ENCODE data around the gene SWI5. TPM values are rescaled to one million over a fixed set of nuclear protein-coding genes. Genes with fewer than 3 reads are reported as not detected.

SWI5 gene
- polyA plus RNA-seq, 3 donors, result 14.4 to 18.0 (median 16.2) TPM

DNA sequence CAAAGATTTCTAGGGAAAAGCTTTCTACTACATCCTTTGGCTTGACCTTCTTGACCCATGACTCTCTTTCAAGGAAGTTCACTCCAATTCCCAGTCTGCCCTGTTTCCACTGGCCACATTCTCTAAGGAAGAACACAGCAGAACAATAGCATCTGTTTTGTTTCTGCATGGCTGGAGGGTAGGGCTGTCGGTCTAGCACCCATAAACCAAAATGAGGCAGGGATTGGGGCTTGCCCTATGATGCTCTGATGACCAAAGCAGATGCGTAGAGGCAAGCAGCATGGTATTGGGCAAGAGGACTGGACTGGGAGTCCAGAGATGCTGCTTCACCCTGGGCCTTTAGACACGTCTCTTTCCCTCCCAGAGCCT is 24.4 kb upstream of the SWI5 start:
- H3K4me2 ChIP-seq (replicated peaks; ENCODE audit: extremely low read depth, low read length, poor library complexity, severe bottlenecking), result no peak overlapping the region
- peak overlapping the region in 1 of 2 donors; percentile 17 for H3K4me3 Mint-ChIP-seq
- TF ChIP-seq, protein P1, sequence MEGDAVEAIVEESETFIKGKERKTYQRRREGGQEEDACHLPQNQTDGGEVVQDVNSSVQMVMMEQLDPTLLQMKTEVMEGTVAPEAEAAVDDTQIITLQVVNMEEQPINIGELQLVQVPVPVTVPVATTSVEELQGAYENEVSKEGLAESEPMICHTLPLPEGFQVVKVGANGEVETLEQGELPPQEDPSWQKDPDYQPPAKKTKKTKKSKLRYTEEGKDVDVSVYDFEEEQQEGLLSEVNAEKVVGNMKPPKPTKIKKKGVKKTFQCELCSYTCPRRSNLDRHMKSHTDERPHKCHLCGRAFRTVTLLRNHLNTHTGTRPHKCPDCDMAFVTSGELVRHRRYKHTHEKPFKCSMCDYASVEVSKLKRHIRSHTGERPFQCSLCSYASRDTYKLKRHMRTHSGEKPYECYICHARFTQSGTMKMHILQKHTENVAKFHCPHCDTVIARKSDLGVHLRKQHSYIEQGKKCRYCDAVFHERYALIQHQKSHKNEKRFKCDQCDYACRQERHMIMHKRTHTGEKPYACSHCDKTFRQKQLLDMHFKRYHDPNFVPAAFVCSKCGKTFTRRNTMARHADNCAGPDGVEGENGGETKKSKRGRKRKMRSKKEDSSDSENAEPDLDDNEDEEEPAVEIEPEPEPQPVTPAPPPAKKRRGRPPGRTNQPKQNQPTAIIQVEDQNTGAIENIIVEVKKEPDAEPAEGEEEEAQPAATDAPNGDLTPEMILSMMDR (IDR thresholded peaks at IDR 0.05), result no peak
- peaks cover 12 to 19% of the 10 kb centered on the region in 2 donors for H3K4me1 ChIP-seq (ENCODE audit: control insufficient read depth in 1 of 2, insufficient read depth in 2 of 2, low read length in 2 of 2)
- no peak for DNase-seq
- no peak overlapping the region for H2AFZ ChIP-seq (ENCODE audit: insufficient read depth, low read depth, low read length, poor library complexity, severe bottlenecking)
- H3K27me3 Mint-ChIP-seq (ENCODE audit: low read depth in 3 of 3), result peaks cover 19 to 30% (median 28%) of the 10 kb centered on the region in 3 donors
- H3K79me2 ChIP-seq (ENCODE audit: insufficient read depth, low read length), result no peaks in the 10 kb centered on the region
- no peak overlapping the region for H3K27ac ChIP-seq (ENCODE audit: low read depth in 1 of 2, low read length in 2 of 2)
- H3K9me3 ChIP-seq (replicated peaks in 1 of 2; ENCODE audit: control insufficient read depth in 1 of 2, insufficient read depth in 1 of 2, low read length in 2 of 2), result no peaks in the 10 kb centered on the region
- peaks cover under 1 to 10% of the 10 kb centered on the region in 2 donors for H3K36me3 Mint-ChIP-seq
- intact Hi-C loops (cut with micrococcal nuclease), result no loop called here
- peak overlapping the region in 2 of 7 donors; percentile 33 for H3K27ac Mint-ChIP-seq
- H3K9ac ChIP-seq (ENCODE audit: insufficient read depth, low read length, poor library complexity, severe bottlenecking), result no peak overlapping the region
- H3K36me3 ChIP-seq (replicated peaks in 1 of 2; ENCODE audit: control insufficient read depth in 1 of 2, insufficient read depth in 2 of 2, low read length in 2 of 2), result peaks cover 0 to under 1% of the 10 kb centered on the region in 2 donors
- no peak overlapping the region for H3K4me3 ChIP-seq (replicated peaks in 1 of 3; ENCODE audit: low read depth in 2 of 3, low read length in 3 of 3)
- H3K4me1 Mint-ChIP-seq, result peaks cover 16% of the 10 kb centered on the region
- H3K9me3 Mint-ChIP-seq, result peaks cover 0 to 3% (median 2%) of the 10 kb centered on the region in 7 donors
- peaks cover 0 to 13% of the 10 kb centered on the region in 2 donors for H3K27me3 ChIP-seq (ENCODE audit: control insufficient read depth in 2 of 2, insufficient read depth in 2 of 2, low read length in 2 of 2)
- H4K20me1 ChIP-seq (ENCODE audit: insufficient read depth, low read length), result no peaks in the 10 kb centered on the region
- WGBS (ENCODE audit: insufficient coverage), result 100% methylated on average over 1 of the region's 3 CpGs

DNA sequence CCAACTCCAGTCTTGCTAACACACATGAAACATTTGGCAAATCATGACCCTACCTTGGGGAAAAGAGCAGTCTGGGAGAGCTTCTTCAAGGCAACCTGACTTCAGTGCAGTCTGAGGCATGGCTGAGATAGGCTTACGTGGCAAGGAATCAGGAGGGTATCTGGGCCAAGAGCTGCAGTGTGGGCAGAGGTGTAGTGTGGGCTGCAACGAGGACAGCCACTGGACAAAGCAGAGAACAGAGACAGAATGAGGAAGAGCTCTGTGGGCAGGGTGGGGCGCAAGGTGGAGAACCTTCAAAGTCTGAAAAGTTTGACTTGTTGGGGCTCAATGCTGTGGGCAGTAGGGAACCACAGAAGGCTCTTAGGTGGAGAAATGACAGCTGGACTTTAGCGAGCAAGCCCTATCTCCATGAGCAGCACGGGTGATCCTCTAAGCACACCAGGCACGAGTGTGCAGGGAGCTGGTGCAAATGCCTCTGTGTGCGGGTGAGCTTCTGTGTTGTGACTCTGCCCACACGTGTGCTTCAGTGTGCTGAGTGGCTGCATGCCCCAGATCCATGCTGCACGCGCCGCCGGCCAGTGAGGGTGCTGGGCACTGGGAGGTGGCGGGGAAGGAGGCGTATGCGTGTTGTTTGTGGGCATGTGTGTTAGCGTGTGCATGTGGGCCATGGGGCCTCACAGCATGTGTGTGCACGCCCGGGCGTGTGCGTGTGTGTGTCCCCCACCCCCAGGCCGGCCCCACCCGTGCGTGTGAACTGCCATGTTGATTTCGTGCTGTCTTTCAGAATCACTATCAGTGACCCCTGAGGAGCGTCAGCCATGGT is 23.5 kb upstream of the SWI5 start:
- intact Hi-C loops (cut with micrococcal nuclease), result no loop called here

More for the DNA sequence above, 23.5 kb upstream of the SWI5 start:
- Histone ChIP-seq H3K27ac (ENCODE audit: low read depth in 1 of 2, low read length in 2 of 2) (no peak overlapping the region), H3K4me2 (replicated peaks; ENCODE audit: extremely low read depth, low read length, poor library complexity, severe bottlenecking) (no peak overlapping the region), H3K4me1 (ENCODE audit: control insufficient read depth in 1 of 2, insufficient read depth in 2 of 2, low read length in 2 of 2) (peaks cover 12 to 19% of the 10 kb centered on the region in 2 donors), H4K20me1 (ENCODE audit: insufficient read depth, low read length) (no peaks in the 10 kb centered on the region), H3K27me3 (ENCODE audit: control insufficient read depth in 2 of 2, insufficient read depth in 2 of 2, low read length in 2 of 2) (peaks cover 0 to 13% of the 10 kb centered on the region in 2 donors), H3K9me3 (replicated peaks in 1 of 2; ENCODE audit: control insufficient read depth in 1 of 2, insufficient read depth in 1 of 2, low read length in 2 of 2) (no peaks in the 10 kb centered on the region), H3K79me2 (ENCODE audit: insufficient read depth, low read length) (no peaks in the 10 kb centered on the region), H2AFZ (ENCODE audit: insufficient read depth, low read depth, low read length, poor library complexity, severe bottlenecking) (no peak overlapping the region), H3K4me3 (replicated peaks in 1 of 3; ENCODE audit: low read depth in 2 of 3, low read length in 3 of 3) (no peak overlapping the region), H3K36me3 (replicated peaks in 1 of 2; ENCODE audit: control insufficient read depth in 1 of 2, insufficient read depth in 2 of 2, low read length in 2 of 2) (peaks cover 8% of the 10 kb centered on the region in 2 donors), H3K9ac (ENCODE audit: insufficient read depth, low read length, poor library complexity, severe bottlenecking) (no peak overlapping the region)
- WGBS (ENCODE audit: insufficient coverage), result 93% methylated on average over 25 of the region's 25 CpGs
- TF ChIP-seq, protein P1 (IDR thresholded peaks at IDR 0.05), result no peak
- Mint-ChIP-seq H3K4me1 (peaks cover 16% of the 10 kb centered on the region), H3K9me3 (peaks cover 0 to 3% (median 2%) of the 10 kb centered on the region in 7 donors), H3K27me3 (ENCODE audit: low read depth in 3 of 3) (peaks cover 19 to 30% (median 27%) of the 10 kb centered on the region in 3 donors), H3K4me3 (peak overlapping the region in 1 of 2 donors; percentile 17), H3K36me3 (peaks cover 7 to 18% of the 10 kb centered on the region in 2 donors), H3K27ac (no peak overlapping the region)
- DNase-seq, result no peak

All from CD14-positive monocyte (primary cell).